WERI-Rb-1 (cell line): Measurements from ENCODE around the gene ISL2.

ENCODE experiments used
- DNase-seq: peaks from one replicate; pipeline ENCODE4 v3.0.0-alpha.2; 2020
- H3K27ac ChIP-seq: fragments of 250-450 bp; sonication (Bioruptor Pico); 2 replicates; pipeline ENCODE4 v1.5.1; 2020; ENCODE audit warnings: mild to moderate bottlenecking, moderate library complexity
- H3K27me3 ChIP-seq: fragments of 250-450 bp; sonication (Bioruptor Pico); 2 replicates; pipeline ENCODE4 v1.5.1; 2021; ENCODE audit warnings: mild to moderate bottlenecking, low read depth, moderate library complexity; ENCODE audit not compliant: insufficient read depth, severe bottlenecking
- H3K36me3 ChIP-seq: fragments of 250-450 bp; sonication (Bioruptor Pico); 2 replicates; pipeline ENCODE4 v1.5.1; 2020; ENCODE audit warnings: mild to moderate bottlenecking, moderate library complexity
- H3K4me3 ChIP-seq: 2 replicates; pipeline ENCODE4 v1.5.1; 2011; ENCODE audit warnings: low read depth, mild to moderate bottlenecking, control low read depth, low read length
- H3K9me3 ChIP-seq: fragments of 250-450 bp; sonication (Bioruptor Pico); 2 replicates; pipeline ENCODE4 v1.5.1; 2021; ENCODE audit warnings: mild to moderate bottlenecking, moderate library complexity; ENCODE audit not compliant: severe bottlenecking
- TF ChIP-seq, protein P1 (sequence below): IDR thresholded peaks from 2 replicates; pipeline ENCODE4 v1.5.1; 2011; ENCODE audit warnings: low read depth, mild to moderate bottlenecking, control low read depth, inconsistent platforms, low read length

ISL2 gene

DNA sequence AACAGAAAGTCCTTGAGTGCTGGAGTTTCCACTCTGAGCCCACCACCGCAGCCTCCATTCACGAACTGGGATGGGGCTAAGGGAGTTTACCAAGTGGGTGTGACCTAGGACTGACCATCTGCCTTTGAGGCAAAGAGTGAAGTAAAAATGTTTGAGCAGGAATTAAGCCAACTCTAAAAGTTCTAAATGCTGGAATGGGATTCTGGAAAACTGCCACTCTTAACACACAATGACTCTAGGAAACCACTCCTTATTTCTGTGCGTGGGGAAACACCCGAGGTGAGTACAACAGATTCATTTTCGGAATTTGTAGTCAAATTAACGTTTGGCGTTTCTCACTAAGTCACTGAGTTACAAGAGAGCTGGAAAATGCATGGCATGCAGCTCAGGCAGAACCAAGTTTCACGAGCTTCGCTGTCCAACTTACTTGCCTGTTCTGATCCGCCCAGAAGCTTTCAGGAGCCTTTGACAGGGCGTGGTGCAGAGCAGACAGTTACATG lies 31.6 kb downstream of the ISL2 start:
- TF ChIP-seq, protein P1, sequence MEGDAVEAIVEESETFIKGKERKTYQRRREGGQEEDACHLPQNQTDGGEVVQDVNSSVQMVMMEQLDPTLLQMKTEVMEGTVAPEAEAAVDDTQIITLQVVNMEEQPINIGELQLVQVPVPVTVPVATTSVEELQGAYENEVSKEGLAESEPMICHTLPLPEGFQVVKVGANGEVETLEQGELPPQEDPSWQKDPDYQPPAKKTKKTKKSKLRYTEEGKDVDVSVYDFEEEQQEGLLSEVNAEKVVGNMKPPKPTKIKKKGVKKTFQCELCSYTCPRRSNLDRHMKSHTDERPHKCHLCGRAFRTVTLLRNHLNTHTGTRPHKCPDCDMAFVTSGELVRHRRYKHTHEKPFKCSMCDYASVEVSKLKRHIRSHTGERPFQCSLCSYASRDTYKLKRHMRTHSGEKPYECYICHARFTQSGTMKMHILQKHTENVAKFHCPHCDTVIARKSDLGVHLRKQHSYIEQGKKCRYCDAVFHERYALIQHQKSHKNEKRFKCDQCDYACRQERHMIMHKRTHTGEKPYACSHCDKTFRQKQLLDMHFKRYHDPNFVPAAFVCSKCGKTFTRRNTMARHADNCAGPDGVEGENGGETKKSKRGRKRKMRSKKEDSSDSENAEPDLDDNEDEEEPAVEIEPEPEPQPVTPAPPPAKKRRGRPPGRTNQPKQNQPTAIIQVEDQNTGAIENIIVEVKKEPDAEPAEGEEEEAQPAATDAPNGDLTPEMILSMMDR, result no peak
- Histone ChIP-seq H3K9me3 (no peaks in the 10 kb centered on the region), H3K27me3 (no peaks in the 10 kb centered on the region), H3K36me3 (0 out of 2 replicates have a peak, but pooled peaks cover 3% of the 10 kb centered on the region), H3K27ac (no peak overlapping the region), H3K4me3 (no peak overlapping the region)
- DNase-seq, result no peak

DNA sequence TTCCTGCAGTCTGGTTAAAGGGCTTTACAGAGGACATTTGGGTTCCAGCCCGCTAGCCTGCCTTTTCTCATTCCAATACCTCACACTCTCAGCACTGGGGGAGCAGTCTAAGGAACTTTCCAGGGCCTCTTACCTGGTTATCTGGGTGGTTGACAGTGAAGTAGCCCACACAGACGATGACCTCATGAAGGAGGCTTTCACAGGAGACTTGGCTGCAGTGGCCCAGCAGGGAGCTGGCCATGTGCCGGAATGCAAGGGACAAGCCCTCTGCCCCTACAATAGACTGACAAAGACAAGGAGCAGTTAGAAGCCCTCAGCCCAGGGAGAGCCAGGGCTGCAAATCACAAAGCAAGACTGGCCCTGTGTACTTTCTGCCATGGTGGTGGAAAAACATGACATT lies 39.5 kb downstream of the ISL2 start:
- Histone ChIP-seq H3K4me3 (no peak overlapping the region), H3K9me3 (no peaks in the 10 kb centered on the region), H3K27me3 (no peaks in the 10 kb centered on the region), H3K27ac (no peak overlapping the region), H3K36me3 (0 out of 2 replicates have a peak, but pooled peaks cover 3% of the 10 kb centered on the region)
- TF ChIP-seq, protein P1, result no peak
- DNase-seq, result no peak

- 0 out of 2 replicates have a peak, but pooled peaks cover 3% of the 10 kb centered on the region for H3K36me3 ChIP-seq
- H3K27ac ChIP-seq, result no peak overlapping the region
- H3K9me3 ChIP-seq, result no peaks in the 10 kb centered on the region
- no peak for DNase-seq
- no peak overlapping the region for H3K4me3 ChIP-seq
- TF ChIP-seq, protein P1, result no peak
- no peaks in the 10 kb centered on the region for H3K27me3 ChIP-seq
Observed at GRCh38 chr15:76376816-76377215, 40.2 kb downstream of the ISL2 start.

GRCh38 chr15:76377217-76377616 lies 40.6 kb downstream of the ISL2 start:
- Histone ChIP-seq H3K36me3 (0 out of 2 replicates have a peak, but pooled peaks cover under 1% of the 10 kb centered on the region), H3K9me3 (no peaks in the 10 kb centered on the region), H3K27me3 (no peaks in the 10 kb centered on the region), H3K4me3 (no peak overlapping the region), H3K27ac (no peak overlapping the region)
- DNase-seq, result no peak
- TF ChIP-seq, protein P1, result no peak

- TF ChIP-seq, protein P1, result no peak
- H3K4me3 ChIP-seq, result no peak overlapping the region
- no peaks in the 10 kb centered on the region for H3K9me3 ChIP-seq
- DNase-seq, result no peak
- no peaks in the 10 kb centered on the region for H3K27me3 ChIP-seq
- no peak overlapping the region for H3K27ac ChIP-seq
- H3K36me3 ChIP-seq, result no peaks in the 10 kb centered on the region
Observed at GRCh38 chr15:76377751-76378150, 41.2 kb downstream of the ISL2 start.

DNA sequence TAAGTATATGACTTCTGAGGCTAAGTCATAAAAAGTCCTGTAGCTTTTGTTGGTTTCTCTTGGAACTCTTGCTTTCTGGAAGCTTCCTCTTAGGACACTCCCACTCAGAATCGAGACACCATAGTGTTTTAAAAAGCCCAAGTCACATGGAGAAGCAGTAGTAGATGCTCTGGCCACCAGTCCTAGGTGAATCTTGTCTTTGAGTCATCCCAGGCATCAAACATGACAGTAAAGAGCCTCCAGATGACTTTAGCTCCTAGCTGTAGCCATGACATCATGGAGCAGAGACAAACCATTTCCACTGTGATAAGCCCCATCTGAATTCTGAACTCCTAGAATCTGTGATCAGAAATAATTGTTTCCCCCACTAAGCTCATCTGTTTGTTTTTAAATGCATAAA lies 42.1 kb downstream of the ISL2 start:
- H3K27me3 ChIP-seq, result no peaks in the 10 kb centered on the region
- no peak for DNase-seq
- TF ChIP-seq, protein P1, result no peak
- no peaks in the 10 kb centered on the region for H3K36me3 ChIP-seq
- no peak overlapping the region for H3K4me3 ChIP-seq
- H3K9me3 ChIP-seq, result no peaks in the 10 kb centered on the region
- no peak overlapping the region for H3K27ac ChIP-seq
